IPS DF 4.7 (cell line): ENCODE data around the gene NUDT1.

Source experiments
- DNase-seq: peaks from one replicate; pipeline ENCODE4 v3.0.0-alpha.2; 2013; ENCODE audit warnings: low spot score; ENCODE audit errors: extremely low read depth

The NUDT1 gene

GRCh38 chr7:2241580-2242540, at the start of gene NUDT1, which contains the start of gene MRM2:
TSS of gene NUDT1 (plus strand) at chr7:2242226. CDS start at chr7:2244575, 2,349 bp downstream.
TSS of gene MRM2 (minus strand) at chr7:2242205. CDS start at chr7:2242169, 36 bp downstream.
- no peak for DNase-seq

- no peak for DNase-seq
Observed at GRCh38 chr7:2192831-2193534, 49.0 kb upstream of the NUDT1 start.

GRCh38 chr7:2193575-2194305, 48.3 kb upstream of the NUDT1 start:
- DNase-seq, result no peak

GRCh38 chr7:2195400-2196246, 46.4 kb upstream of the NUDT1 start:
- DNase-seq, result no peak

- DNase-seq, result no peak
Observed at GRCh38 chr7:2196381-2197378, 45.3 kb upstream of the NUDT1 start.

- DNase-seq, result no peak
Observed at GRCh38 chr7:2197436-2198155, 44.4 kb upstream of the NUDT1 start.

GRCh38 chr7:2198206-2198605, 43.8 kb upstream of the NUDT1 start:
- DNase-seq, result no peak

GRCh38 chr7:2198760-2199159, 43.3 kb upstream of the NUDT1 start:
- DNase-seq, result no peak

- DNase-seq, result no peak
Observed at GRCh38 chr7:2199528-2199927, 42.5 kb upstream of the NUDT1 start.

- DNase-seq, result no peak
Observed at GRCh38 chr7:2199956-2200583, 42.0 kb upstream of the NUDT1 start.

GRCh38 chr7:2200584-2200980, 41.4 kb upstream of the NUDT1 start:
- DNase-seq, result no peak

GRCh38 chr7:2201128-2201527, 40.9 kb upstream of the NUDT1 start:
- DNase-seq, result no peak

- no peak for DNase-seq
Observed at GRCh38 chr7:2201686-2202360, 40.2 kb upstream of the NUDT1 start.

GRCh38 chr7:2202361-2202761, 39.7 kb upstream of the NUDT1 start:
- DNase-seq, result no peak

- DNase-seq, result no peak
Observed at GRCh38 chr7:2202901-2203765, 38.9 kb upstream of the NUDT1 start.

GRCh38 chr7:2203766-2204300, 38.2 kb upstream of the NUDT1 start:
- no peak for DNase-seq

GRCh38 chr7:2204446-2204845, 37.6 kb upstream of the NUDT1 start:
- DNase-seq, result no peak
